Right lung (tissue), 5 donors: ENCODE data around the gene IL13. TPM values are rescaled to one million over a fixed set of nuclear protein-coding genes. Genes with fewer than 3 reads are reported as not detected.

Experiments used
- DNase-seq, 2 donors: peaks; one replicate each; pipeline ENCODE4 v3.0.0-alpha.2; 2013
- polyA plus RNA-seq, 5 donors: library from polyadenylated mRNA; unstranded; fragments of 120-200 nt; gene quantifications; one replicate each; pipeline versions ENCODE4 v1.2.1 to v1.2.3, GENCODE V29; 2013; ENCODE audit warnings: inconsistent platforms in 1 of 5, low replicate concordance in 1 of 5; ENCODE audit not compliant: insufficient read length in 5 of 5, insufficient read depth in 1 of 5

The IL13 gene
- polyA plus RNA-seq, 5 donors, result 0.13 to 0.21 TPM; not detected in 3

GRCh38 chr5:132655821-132656773 lies 1.9 kb upstream of the IL13 start:
- no peak for DNase-seq

GRCh38 chr5:132656774-132657355 lies 1.1 kb upstream of the IL13 start:
- no peak for DNase-seq

DNA sequence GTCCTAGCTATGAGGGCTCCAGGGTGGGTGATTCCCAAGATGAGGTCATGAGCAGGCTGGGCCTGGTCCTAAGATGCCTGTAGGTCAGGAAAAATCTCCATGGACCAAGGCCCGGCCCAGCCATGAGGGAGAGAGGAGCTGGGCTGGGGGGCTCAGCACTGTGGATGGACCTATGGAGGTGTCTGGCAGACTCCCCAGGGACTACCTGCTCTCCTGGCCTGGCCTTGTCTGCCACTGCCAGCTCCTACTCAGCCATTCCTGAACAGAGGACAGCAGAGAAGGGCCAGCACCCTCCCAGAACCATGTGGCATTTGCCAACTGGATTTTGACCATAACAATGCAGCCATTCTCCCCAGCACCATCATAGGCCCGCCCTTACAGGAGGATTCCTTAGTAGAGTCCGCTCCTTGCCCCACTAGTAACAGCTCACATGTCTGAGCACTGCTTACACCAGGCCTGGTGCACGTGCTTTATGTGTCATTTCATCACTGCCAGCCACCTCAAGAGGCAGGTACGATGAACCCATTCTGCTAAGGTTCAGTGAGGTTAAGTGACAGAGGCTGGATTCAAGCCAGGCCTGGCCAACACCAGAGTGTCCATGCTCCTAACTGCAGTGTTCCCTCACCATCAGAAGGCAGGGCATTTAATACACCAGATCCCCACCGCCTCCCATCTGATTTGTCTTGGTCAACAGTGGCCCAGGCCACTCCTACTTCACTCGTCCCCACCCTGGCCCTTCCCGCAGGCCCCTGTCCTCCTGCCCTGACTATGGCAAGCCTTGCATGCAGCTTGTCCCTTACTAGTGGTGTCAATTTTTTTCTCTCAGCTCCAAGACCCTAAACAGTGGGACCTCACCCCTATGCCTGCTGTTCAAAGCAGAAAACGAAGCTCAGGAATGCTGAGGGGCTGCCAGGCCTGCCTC lies 669 bp downstream of the IL13 start:
- no peak for DNase-seq

GRCh38 chr5:132659598-132660493 lies 1.9 kb downstream of the IL13 start:
- no peak for DNase-seq

GRCh38 chr5:132661231-132662003 lies 3.4 kb downstream of the IL13 start:
- no peak for DNase-seq

DNA sequence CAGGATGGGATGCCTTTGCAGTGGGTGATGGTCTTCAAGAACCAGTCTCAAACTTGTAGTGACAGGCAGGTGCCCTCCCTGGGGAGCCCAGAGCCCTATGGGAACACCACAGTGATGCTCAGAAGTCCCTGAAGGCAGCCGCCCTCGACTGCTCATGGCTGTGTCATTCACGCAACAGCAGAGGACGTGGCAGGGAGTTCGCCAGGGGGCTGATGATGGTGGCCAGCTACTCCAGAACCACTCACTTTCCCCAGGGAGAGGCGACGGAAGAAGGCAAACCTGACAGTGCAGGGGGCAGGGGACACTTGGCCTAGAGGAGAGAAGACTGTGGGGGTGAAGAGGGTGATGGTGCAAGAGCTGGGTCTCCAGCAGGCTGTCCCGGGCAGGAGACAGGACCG lies 4.0 kb downstream of the IL13 start:
- DNase-seq, result no peak

GRCh38 chr5:132662925-132663770 lies 5.2 kb downstream of the IL13 start:
- no peak for DNase-seq

GRCh38 chr5:132663771-132664695 lies 6.1 kb downstream of the IL13 start:
- DNase-seq, result no peak

DNA sequence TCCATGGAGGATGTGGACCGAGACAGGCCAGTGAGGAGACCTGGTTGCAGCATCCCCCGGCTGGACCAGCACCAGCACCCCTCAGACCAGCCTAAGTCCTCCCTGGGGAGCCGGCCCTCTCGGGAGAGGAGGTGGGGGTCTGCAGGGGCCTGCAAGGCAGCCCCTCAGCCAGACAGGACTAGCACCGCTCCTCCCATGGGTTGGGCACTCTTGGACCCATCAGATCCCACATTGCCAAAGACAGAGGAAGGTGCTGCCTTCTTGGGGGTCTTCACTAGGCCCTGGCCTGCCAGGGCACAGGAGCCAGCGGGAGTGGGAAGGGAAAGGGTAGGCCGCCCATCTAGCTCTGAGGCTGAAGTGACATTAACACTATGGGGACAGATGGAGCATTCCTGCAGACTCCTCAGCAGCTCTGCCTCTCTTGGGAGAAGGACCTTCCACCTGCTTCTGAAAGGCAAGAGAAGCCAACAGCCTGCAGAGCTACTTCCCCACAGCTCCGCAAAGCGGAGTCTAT lies 6.8 kb downstream of the IL13 start:
- no peak for DNase-seq

DNA sequence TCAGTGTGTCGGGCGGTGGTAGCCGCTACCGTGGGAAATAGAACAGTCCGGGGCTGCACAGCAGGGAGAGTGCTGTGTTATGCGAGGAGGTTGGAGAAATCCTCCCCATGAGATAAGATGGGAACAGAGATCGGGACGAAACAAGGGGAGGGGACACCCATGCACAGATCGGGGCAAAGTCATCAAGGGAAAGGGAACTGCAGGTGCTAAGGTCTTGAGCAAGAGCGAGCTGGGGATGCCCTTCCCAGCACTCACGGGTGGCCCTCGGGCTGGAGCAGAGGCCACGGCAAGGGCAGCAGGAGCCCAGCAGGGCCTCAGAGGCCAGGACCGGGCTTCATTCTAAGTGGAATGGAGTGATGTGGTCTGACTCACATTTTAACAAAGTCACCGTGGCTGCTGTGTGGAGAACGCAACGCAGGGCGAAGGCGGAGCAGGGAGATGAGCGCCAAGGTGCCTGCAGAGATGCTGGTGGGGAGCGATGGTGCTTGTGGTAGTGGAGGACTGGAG lies 7.7 kb downstream of the IL13 start:
- DNase-seq, result no peak

DNA sequence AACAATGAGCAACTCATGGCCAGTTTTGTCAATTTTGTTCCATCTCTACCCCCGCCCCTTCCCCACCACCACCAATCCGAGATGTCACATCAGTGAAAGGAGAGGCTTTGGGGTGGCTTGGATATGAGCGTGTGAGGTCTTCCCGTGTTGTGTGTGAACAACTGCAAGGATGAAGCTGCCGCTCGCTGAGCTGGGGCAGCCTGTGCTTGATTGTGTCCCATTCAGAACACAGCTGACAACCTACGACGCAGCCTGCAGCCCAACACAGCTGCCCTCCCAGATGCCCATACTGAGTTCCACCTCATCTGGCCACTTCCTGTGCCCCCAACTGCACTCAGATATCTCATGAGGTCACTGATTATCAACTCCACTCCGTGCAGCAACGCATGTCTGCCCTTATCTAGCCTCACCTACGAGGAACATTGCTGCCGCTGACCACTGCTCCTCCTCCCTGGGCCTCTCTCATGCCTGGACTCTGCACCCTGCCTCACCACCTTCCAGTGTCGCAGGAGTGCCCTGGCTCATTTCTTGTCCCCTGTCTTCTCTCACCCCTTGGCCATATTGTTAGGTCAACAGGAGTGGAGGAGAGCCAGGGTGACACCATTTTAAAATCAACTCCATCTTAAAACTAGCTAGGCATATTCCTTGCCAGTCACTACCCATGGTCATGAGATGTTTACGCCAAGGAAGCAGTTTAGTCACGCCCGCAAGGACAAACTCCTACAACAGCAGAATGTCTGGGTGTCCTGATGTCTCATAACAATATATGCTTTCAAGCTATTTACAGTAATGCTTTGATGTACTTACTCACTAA lies 8.5 kb downstream of the IL13 start:
- no peak for DNase-seq

- DNase-seq, result no peak
Measured at GRCh38 chr5:132667309-132667708, 9.3 kb downstream of the IL13 start.

DNA sequence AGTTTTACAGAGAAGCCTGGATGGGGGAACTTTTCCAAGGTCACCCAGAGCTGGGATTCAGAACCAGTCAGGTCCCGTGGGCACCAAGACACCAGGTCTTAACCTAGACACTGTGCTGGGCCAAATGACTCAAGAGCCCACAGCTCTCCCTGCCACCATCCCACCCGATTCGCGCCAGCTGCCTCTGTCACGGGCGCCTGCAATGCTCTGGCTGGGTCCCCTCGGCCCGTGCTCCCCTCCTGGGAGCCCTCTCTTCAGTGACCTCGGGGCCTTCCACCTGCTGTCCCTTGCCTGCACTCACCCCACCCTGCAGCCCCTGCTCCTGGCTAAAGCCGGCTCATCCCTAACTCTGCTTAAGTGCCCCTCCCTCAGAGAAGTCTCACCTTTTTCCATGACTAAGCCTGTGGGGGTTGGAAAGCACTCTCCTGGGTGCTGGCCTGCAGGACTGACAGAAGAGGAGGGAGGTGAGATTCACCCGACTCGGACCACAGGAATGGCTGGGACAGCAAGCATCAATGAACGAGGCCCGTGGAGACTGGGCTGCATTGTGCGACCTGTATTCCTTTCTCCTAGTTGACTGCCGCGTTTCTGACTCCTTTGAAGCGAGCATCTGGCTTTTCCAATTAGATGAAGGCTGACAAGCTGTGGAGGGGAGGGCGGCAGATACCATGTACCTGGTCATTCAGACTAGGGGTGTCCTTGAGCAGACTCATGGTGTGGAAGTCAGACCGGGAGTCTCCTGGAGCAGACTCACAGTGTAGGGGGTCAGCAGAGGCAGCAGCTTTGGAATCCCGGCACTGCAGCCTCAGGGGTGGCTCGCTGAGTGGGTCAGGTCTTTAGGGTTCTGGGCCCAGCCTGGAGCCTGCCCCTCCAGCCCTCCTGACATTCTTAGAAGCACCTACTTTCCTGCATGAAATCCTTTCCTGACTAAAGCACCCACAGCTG lies 10.1 kb downstream of the IL13 start:
- no peak for DNase-seq

DNA sequence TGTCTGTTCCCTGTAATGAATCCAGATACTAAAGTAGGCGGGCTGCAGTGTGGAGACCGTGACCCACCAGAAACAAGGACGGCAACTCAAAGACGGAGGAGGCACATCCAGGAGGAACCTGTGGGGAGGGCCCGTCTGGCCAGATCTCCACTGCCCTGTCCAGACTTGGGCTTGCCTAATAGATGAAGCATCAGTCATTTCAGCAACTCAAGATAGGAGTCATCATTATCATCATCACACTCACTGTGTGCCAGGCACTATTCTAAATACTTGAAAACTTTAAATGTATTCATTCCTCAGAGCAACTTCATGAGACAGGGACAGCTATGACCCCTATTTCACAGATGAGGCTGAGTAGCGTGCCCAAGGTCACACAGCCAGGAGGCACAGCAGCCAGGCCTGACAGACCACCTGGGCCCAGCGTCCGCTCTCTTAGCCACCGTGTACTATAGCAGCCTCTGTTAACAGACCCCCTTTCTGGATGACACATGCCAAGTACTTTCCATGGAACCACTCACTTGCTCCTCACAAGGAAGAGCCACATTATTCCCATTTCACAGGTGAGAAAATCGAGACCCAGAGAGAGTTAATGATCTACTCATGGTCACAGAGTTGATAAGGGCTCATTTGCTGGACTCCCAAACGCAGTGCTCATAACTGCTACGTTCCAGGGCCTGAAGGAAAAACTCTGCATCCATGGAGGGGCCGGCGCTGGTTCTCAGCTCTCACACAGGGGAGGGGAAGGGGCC lies 10.9 kb downstream of the IL13 start:
- no peak for DNase-seq

DNA sequence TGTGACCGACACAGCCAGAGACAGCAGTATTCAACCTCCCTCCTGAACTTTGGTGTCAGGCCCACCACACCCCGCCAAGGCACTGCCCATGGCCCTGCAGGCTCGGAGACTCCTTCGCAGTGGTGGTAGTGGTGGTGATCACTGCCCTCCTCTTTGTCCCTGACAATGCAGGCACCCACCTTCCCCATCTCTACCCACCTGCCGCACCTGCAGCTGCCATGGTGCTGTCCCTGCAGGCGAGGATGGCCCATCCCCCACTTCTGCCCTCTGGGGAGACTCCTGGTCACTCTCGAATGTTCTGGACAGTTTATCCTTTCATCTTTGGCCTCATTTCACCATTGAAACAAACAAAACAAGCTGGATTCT lies 11.5 kb downstream of the IL13 start:
- DNase-seq, result no peak
